ENCODE data around the gene C6orf118. TPM values are rescaled to one million over a fixed set of nuclear protein-coding genes. Genes with fewer than 3 reads are reported as not detected.

Gene C6orf118
- total and polyA plus RNA-seq, 8 donors = 1.6 to 6.3 (median 4.8) TPM; not detected in 1

- no peak for ATAC-seq
- intact Hi-C loops (cut with DNase I) = no loop called here
These were observed 59.6 kb downstream of the C6orf118 start for GRCh38 chr6:165249808-165250207.

GRCh38 chr6:165245701-165246100 lies 63.7 kb downstream of the C6orf118 start:
- no peaks in the 10 kb centered on the region for H3K4me1 ChIP-seq
- H3K27me3 ChIP-seq = no peaks in the 10 kb centered on the region
- H3K27ac ChIP-seq = no peak overlapping the region
- no peak for TF ChIP-seq CTCF (IDR thresholded peaks at IDR 0.05)
- H3K9me3 ChIP-seq = no peaks in the 10 kb centered on the region
- DNase-seq (no peak), ATAC-seq (no peak)
- no peak overlapping the region for H3K4me3 ChIP-seq
- no peaks in the 10 kb centered on the region for H3K36me3 ChIP-seq
- intact Hi-C loops (cut with DNase I) = no loop called here

More at GRCh38 chr6:165249808-165250207, 59.6 kb downstream of the C6orf118 start:
- Histone ChIP-seq H3K9me3 (peaks cover 0 to 7% of the 10 kb centered on the region in 2 donors), H3K27ac (no peak overlapping the region), H3K27me3 (no peaks in the 10 kb centered on the region), H3K36me3 (no peaks in the 10 kb centered on the region), H3K4me1 (no peaks in the 10 kb centered on the region), H3K4me3 (no peak overlapping the region)
- DNase-seq = no peak
- TF ChIP-seq CTCF (IDR thresholded peaks at IDR 0.05) = no peak

GRCh38 chr6:165245287-165245686 lies 64.1 kb downstream of the C6orf118 start:
- H3K9me3 ChIP-seq = no peaks in the 10 kb centered on the region
- H3K27me3 ChIP-seq = no peaks in the 10 kb centered on the region
- no peak for TF ChIP-seq CTCF (IDR thresholded peaks at IDR 0.05)
- H3K36me3 ChIP-seq = no peaks in the 10 kb centered on the region
- no peaks in the 10 kb centered on the region for H3K4me1 ChIP-seq
- DNase-seq (peak in 1 of 4 donors; percentile 14), ATAC-seq (peak; percentile 19)
- intact Hi-C loops (cut with DNase I) = no loop called here
- H3K4me3 ChIP-seq = no peak overlapping the region
- H3K27ac ChIP-seq = no peak overlapping the region

GRCh38 chr6:165244524-165245247 lies 64.7 kb downstream of the C6orf118 start:
- ATAC-seq (no peak), DNase-seq (no peak)
- H3K36me3 ChIP-seq = no peaks in the 10 kb centered on the region
- no peaks in the 10 kb centered on the region for H3K4me1 ChIP-seq
- H3K27me3 ChIP-seq = no peaks in the 10 kb centered on the region
- intact Hi-C loops (cut with DNase I) = no loop called here
- no peak overlapping the region for H3K4me3 ChIP-seq
- no peaks in the 10 kb centered on the region for H3K9me3 ChIP-seq
- no peak overlapping the region for H3K27ac ChIP-seq
- no peak for TF ChIP-seq CTCF (IDR thresholded peaks at IDR 0.05)

DNA sequence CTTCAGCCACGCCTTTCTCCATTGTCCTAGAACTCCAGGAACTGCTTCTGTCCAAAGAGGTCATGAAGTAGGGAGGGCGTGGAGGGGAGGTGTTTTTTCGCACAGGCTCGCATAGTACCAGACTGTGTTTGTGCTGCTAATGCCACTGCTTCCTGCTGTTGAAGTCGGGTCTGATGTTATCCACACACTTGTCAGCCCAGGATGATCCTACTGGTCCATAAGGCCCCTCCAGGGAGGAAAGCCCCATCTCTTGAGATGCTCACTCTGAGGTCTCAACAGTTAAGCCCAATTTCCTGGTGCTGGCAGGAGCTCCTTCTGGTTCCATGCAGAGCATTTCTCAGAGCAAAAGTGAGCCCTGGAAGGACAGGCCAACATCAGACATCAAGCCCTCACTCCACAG lies 65.6 kb downstream of the C6orf118 start:
- TF ChIP-seq CTCF (IDR thresholded peaks at IDR 0.05) = no peak
- Histone ChIP-seq H3K4me1 (no peaks in the 10 kb centered on the region), H3K4me3 (no peak overlapping the region), H3K27me3 (no peaks in the 10 kb centered on the region), H3K36me3 (no peaks in the 10 kb centered on the region), H3K9me3 (no peaks in the 10 kb centered on the region), H3K27ac (no peak overlapping the region)
- DNase-seq = no peak
- ATAC-seq = no peak
- intact Hi-C loops (cut with DNase I) = no loop called here

All from left lung (tissue), 10 donors.